Fibroblast of lung (primary cell): ENCODE data around the gene MTRF1. TPM values are rescaled to one million over a fixed set of nuclear protein-coding genes. Genes with fewer than 3 reads are reported as not detected.

ENCODE experiments used
- DNase-seq, 2 donors: peaks; one replicate each; pipeline versions ENCODE4 v3.0.0 to v3.0.0-alpha.2; 2010; ENCODE audit warnings: low read depth in 2 of 2
- H2AFZ ChIP-seq: 2 replicates; pipeline ENCODE4 v1.5.1; 2012; ENCODE audit warnings: low read length, control low read depth, inconsistent platforms
- H3K27ac ChIP-seq: 2 replicates; pipeline ENCODE4 v1.5.1; 2011; ENCODE audit warnings: low read length, control low read depth; ENCODE audit not compliant: insufficient read depth
- H3K27me3 ChIP-seq: 2 replicates; pipeline ENCODE4 v1.5.1; 2011; ENCODE audit warnings: mild to moderate bottlenecking, low read length; ENCODE audit not compliant: control insufficient read depth, insufficient read depth
- H3K36me3 ChIP-seq: 2 replicates; pipeline ENCODE4 v1.5.1; 2011; ENCODE audit warnings: low read length; ENCODE audit not compliant: control insufficient read depth, insufficient read depth
- H3K4me1 ChIP-seq: 2 replicates; pipeline ENCODE4 v1.5.1; 2011; ENCODE audit warnings: low read length; ENCODE audit not compliant: control insufficient read depth, insufficient read depth; ENCODE audit errors: extremely low read depth
- H3K4me2 ChIP-seq: 2 replicates; pipeline ENCODE4 v1.5.1; 2011; ENCODE audit warnings: low read length, control low read depth; ENCODE audit not compliant: insufficient read depth; ENCODE audit errors: extremely low read depth
- H3K4me3 ChIP-seq, 4 experiments: fragments of 200-600 bp in 1 of 4; sonication (generic) in 1 of 4; replicated peaks in 1 of 4; 2 replicates each; pipeline ENCODE4 v1.5.1; 2011 to 2016; ENCODE audit warnings: low read length in 4 of 4, low read depth in 3 of 4, mild to moderate bottlenecking in 3 of 4, control low read depth in 2 of 4, inconsistent platforms in 1 of 4, mixed read lengths in 1 of 4; ENCODE audit not compliant: insufficient read depth in 1 of 4; ENCODE audit errors: control extremely low read depth in 1 of 4
- H3K79me2 ChIP-seq: 2 replicates; pipeline ENCODE4 v1.5.1; 2012; ENCODE audit warnings: mild to moderate bottlenecking, low read length, inconsistent platforms; ENCODE audit not compliant: control insufficient read depth, insufficient read depth
- H3K9ac ChIP-seq: 2 replicates; pipeline ENCODE4 v1.5.1; 2011; ENCODE audit warnings: mild to moderate bottlenecking, low read length, control low read depth; ENCODE audit not compliant: insufficient read depth
- H3K9me3 ChIP-seq: 2 replicates; pipeline ENCODE4 v1.5.1; 2012; ENCODE audit warnings: low read depth, low read length; ENCODE audit not compliant: control insufficient read depth, insufficient read depth
- H4K20me1 ChIP-seq: 2 replicates; pipeline ENCODE4 v1.5.1; 2011; ENCODE audit warnings: low read length; ENCODE audit not compliant: control insufficient read depth, insufficient read depth; ENCODE audit errors: extremely low read depth
- EZH2 ChIP-seq: IDR thresholded peaks from 2 replicates; pipeline ENCODE4 v1.5.1; 2012; ENCODE audit warnings: low read length, control low read depth, mild to moderate bottlenecking; ENCODE audit errors: missing control alignments
- polyA plus RNA-seq, 2 donors: library from polyadenylated mRNA; depleted of rRNA in 1 of 2; stranded (reverse) in 1 of 2; unstranded in 1 of 2; fragments of >200 nt; gene quantifications; 2 replicates each; pipeline ENCODE4 v1.2.1, GENCODE V29; 2011 to 2012; ENCODE audit warnings: missing spikeins in 1 of 2
- total RNA-seq: library from RNA; depleted of rRNA; stranded (reverse); fragments of >200 nt; gene quantifications from 2 replicates; pipeline ENCODE4 v1.2.1, GENCODE V29; 2014
- TF ChIP-seq, protein P1 (sequence below), 2 donors: IDR thresholded peaks in 1 of 2; conservative IDR thresholded peaks in 1 of 2; 1 replicate in 1 of 2; 2 replicates in 1 of 2; pipeline ENCODE4 v1.5.1; 2011 to 2012; ENCODE audit warnings: low read length in 2 of 2, control low read depth in 1 of 2, inconsistent platforms in 1 of 2, low read depth in 1 of 2, mild to moderate bottlenecking in 1 of 2

MTRF1 gene
- total and polyA plus RNA-seq, 2 donors (not counting 1 experiment from before 2014, with no cell fraction given): 11.6 to 13.4 TPM

DNA sequence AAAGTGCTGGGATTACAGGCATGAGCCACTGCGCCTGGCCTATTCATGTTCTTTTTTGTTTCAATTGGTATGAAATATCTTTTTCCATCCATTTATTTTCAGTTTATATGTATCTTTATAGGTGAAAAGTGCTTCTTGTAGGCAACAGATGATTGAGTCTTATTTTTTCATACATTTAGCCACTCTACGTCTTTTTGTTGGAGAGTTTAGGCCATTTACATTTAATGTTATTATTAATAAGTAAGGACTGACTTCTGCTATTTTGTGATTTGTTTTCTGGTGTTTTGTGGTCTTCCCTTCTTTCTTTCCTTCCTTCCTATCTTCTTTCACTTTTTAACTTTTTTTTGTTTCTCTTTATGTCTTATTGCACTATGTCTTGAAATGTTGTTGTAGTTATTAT, 52.3 kb downstream of the MTRF1 start:
- Histone ChIP-seq H4K20me1 (no peaks in the 10 kb centered on the region), H3K27me3 (no peaks in the 10 kb centered on the region), H3K79me2 (no peaks in the 10 kb centered on the region), H3K4me1 (no peaks in the 10 kb centered on the region), H3K27ac (no peak overlapping the region), H3K4me3 (no peak overlapping the region), H3K9ac (no peak overlapping the region), H2AFZ (no peak overlapping the region), H3K36me3 (no peaks in the 10 kb centered on the region), H3K4me2 (no peak overlapping the region), H3K9me3 (no peaks in the 10 kb centered on the region)
- no peak for DNase-seq
- TF ChIP-seq, protein P1, sequence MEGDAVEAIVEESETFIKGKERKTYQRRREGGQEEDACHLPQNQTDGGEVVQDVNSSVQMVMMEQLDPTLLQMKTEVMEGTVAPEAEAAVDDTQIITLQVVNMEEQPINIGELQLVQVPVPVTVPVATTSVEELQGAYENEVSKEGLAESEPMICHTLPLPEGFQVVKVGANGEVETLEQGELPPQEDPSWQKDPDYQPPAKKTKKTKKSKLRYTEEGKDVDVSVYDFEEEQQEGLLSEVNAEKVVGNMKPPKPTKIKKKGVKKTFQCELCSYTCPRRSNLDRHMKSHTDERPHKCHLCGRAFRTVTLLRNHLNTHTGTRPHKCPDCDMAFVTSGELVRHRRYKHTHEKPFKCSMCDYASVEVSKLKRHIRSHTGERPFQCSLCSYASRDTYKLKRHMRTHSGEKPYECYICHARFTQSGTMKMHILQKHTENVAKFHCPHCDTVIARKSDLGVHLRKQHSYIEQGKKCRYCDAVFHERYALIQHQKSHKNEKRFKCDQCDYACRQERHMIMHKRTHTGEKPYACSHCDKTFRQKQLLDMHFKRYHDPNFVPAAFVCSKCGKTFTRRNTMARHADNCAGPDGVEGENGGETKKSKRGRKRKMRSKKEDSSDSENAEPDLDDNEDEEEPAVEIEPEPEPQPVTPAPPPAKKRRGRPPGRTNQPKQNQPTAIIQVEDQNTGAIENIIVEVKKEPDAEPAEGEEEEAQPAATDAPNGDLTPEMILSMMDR (conservative IDR thresholded peaks at IDR 0.05 in 1 of 2, IDR thresholded peaks at IDR 0.05 in 1 of 2; ENCODE audit: low read depth in 1 of 2, low read length in 2 of 2): no peak
- no peak for TF ChIP-seq EZH2

DNA sequence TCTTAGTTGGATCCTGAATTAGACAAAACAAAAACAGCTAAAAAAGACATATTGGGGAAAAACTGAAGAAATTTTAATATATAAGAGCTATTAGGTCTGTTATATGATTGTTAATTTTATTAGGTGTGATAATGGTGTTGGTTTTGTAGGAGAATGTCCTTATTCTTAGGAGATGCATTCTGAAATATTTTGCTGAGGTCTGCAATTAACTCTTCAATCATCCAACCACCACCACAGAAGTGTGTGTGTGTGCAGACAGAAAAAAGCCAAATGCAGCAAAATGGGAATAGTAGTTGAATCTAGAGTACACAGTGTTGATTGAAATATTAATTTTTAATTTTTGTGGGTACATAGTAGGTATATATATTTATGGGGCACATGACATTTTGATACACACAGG, 56.9 kb downstream of the MTRF1 start:
- H3K27me3 ChIP-seq: no peaks in the 10 kb centered on the region
- H2AFZ ChIP-seq: no peak overlapping the region
- H3K4me3 ChIP-seq: no peak overlapping the region
- no peaks in the 10 kb centered on the region for H4K20me1 ChIP-seq
- TF ChIP-seq, protein P1 (conservative IDR thresholded peaks at IDR 0.05 in 1 of 2, IDR thresholded peaks at IDR 0.05 in 1 of 2; ENCODE audit: low read depth in 1 of 2, low read length in 2 of 2): no peak
- TF ChIP-seq EZH2: no peak
- H3K27ac ChIP-seq: no peak overlapping the region
- DNase-seq: no peak
- no peaks in the 10 kb centered on the region for H3K9me3 ChIP-seq
- no peak overlapping the region for H3K9ac ChIP-seq
- no peaks in the 10 kb centered on the region for H3K4me1 ChIP-seq
- H3K79me2 ChIP-seq: no peaks in the 10 kb centered on the region
- no peaks in the 10 kb centered on the region for H3K36me3 ChIP-seq
- H3K4me2 ChIP-seq: no peak overlapping the region

DNA sequence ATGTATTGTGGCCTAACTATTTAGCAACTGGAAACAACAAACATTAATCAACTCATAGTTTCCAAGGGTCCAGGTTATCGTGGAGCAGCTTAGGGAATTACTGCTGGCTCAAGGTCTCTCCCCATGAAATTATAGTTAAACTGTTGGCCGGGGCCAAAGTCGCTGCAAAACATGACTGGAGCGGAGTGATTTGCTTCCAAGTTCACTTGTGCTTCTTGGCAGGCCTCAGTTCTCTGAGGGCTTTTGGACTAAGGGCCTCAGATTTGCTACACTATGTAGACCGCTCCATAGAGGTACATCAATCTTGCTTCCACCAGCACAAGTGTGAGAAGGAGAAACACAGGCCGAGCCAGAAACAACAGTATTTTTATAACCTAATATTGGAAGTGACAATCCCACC, 59.6 kb downstream of the MTRF1 start:
- no peak overlapping the region for H3K4me3 ChIP-seq
- H3K9ac ChIP-seq: no peak overlapping the region
- H3K4me2 ChIP-seq: no peak overlapping the region
- H3K36me3 ChIP-seq: no peaks in the 10 kb centered on the region
- H3K9me3 ChIP-seq: no peaks in the 10 kb centered on the region
- H3K27ac ChIP-seq: no peak overlapping the region
- no peaks in the 10 kb centered on the region for H3K27me3 ChIP-seq
- no peak overlapping the region for H2AFZ ChIP-seq
- no peak for DNase-seq
- H4K20me1 ChIP-seq: no peaks in the 10 kb centered on the region
- H3K4me1 ChIP-seq: no peaks in the 10 kb centered on the region
- no peaks in the 10 kb centered on the region for H3K79me2 ChIP-seq
- no peak for TF ChIP-seq EZH2
- TF ChIP-seq, protein P1 (conservative IDR thresholded peaks at IDR 0.05 in 1 of 2, IDR thresholded peaks at IDR 0.05 in 1 of 2; ENCODE audit: low read depth in 1 of 2, low read length in 2 of 2): no peak
